Measurements from ENCODE around the gene ANTKMT.
"Not testable (repeated sequence)": the region's sequence is repeated elsewhere in the genome, so short reads cannot be mapped to it uniquely, and the experiment has no call there.

Gene ANTKMT

GRCh38 chr16:746637-747036 is 25.7 kb downstream of the ANTKMT start:
- no peak for DNase-seq

- no peak for DNase-seq
These were observed 27.2 kb downstream of the ANTKMT start for GRCh38 chr16:747978-748746.

- DNase-seq = no peak
These were observed 28.1 kb downstream of the ANTKMT start for GRCh38 chr16:749010-749409.

- DNase-seq = no peak
These were observed 29.5 kb downstream of the ANTKMT start for GRCh38 chr16:750485-750884.

GRCh38 chr16:751152-752006 is 30.4 kb downstream of the ANTKMT start:
- no peak for DNase-seq

GRCh38 chr16:752007-752312 is 31.0 kb downstream of the ANTKMT start:
- DNase-seq = no peak

GRCh38 chr16:754121-754607 is 33.2 kb downstream of the ANTKMT start:
- not testable (repeated sequence) for DNase-seq

- no peak for DNase-seq
These were observed 33.7 kb downstream of the ANTKMT start for GRCh38 chr16:754656-755055.

GRCh38 chr16:756428-756827 is 35.5 kb downstream of the ANTKMT start:
- no peak for DNase-seq

- no peak for DNase-seq
These were observed 38.4 kb downstream of the ANTKMT start for GRCh38 chr16:759110-759910.

- DNase-seq = no peak
These were observed 39.1 kb downstream of the ANTKMT start for GRCh38 chr16:760065-760464.

- no peak for DNase-seq
These were observed 39.8 kb downstream of the ANTKMT start, which contains the start of gene MSLN for GRCh38 chr16:760545-761343. MSLN (plus strand) TSS chr16:760734; CDS start chr16:762681, 1,947 bp downstream.

- DNase-seq = no peak
These were observed 40.9 kb downstream of the ANTKMT start for GRCh38 chr16:761625-762513.

- no peak for DNase-seq
These were observed 41.8 kb downstream of the ANTKMT start for GRCh38 chr16:762595-763268.

- no peak for DNase-seq
These were observed 42.6 kb downstream of the ANTKMT start for GRCh38 chr16:763369-764183.

GRCh38 chr16:764184-764750 is 43.3 kb downstream of the ANTKMT start:
- no peak for DNase-seq

- DNase-seq = no peak
These were observed 44.0 kb downstream of the ANTKMT start for GRCh38 chr16:764848-765487.

GRCh38 chr16:765488-765865 is 44.5 kb downstream of the ANTKMT start:
- no peak for DNase-seq

Measured in NCI-H1436 (cell line).